ENCODE measurements around the gene C3orf80. TPM values are rescaled to one million over a fixed set of nuclear protein-coding genes. Genes with fewer than 3 reads are reported as not detected.

Gene C3orf80
- total RNA-seq, 1 experiment from 2014 or later = 2.4 TPM

- no peak for TF ChIP-seq ZFX (IDR thresholded peaks at IDR 0.05)
These were observed 2.2 kb downstream of the C3orf80 start (continued) for GRCh38 chr3:160227419-160227818.

GRCh38 chr3:160232014-160232413 is 6.8 kb downstream of the C3orf80 start:
- TF ChIP-seq MAX (IDR thresholded peaks at IDR 0.05) (no peak), CBX3 (IDR thresholded peaks at IDR 0.05; ENCODE audit: low read depth) (no peak), TCF7L2 (IDR thresholded peaks at IDR 0.05; ENCODE audit: borderline replicate concordance, extremely low read depth, insufficient read depth, insufficient read length) (no peak), EZH2 (IDR thresholded peaks at IDR 0.05) (no peak), ELF1 (IDR thresholded peaks at IDR 0.05; ENCODE audit: borderline replicate concordance, low read depth) (no peak), FOSL1 (IDR thresholded peaks at IDR 0.05; ENCODE audit: low read depth) (no peak), ZFX (IDR thresholded peaks at IDR 0.05) (no peak), ATF3 (IDR thresholded peaks at IDR 0.05) (no peak), SIN3A (IDR thresholded peaks at IDR 0.05; ENCODE audit: low read depth) (no peak), POLR2A (IDR thresholded peaks at IDR 0.05; ENCODE audit: borderline replicate concordance, extremely low read depth, insufficient read depth, insufficient read length) (no peak), RAD21 (IDR thresholded peaks at IDR 0.05; ENCODE audit: low read depth) (no peak), ZNF274 (IDR thresholded peaks at IDR 0.05; ENCODE audit: low read depth, low read length) (no peak), CTCF (IDR thresholded peaks at IDR 0.05 in 2 of 3, conservative IDR thresholded peaks at IDR 0.05 in 1 of 3; ENCODE audit: borderline replicate concordance in 1 of 3, insufficient read depth in 1 of 3, low read depth in 2 of 3, low read length in 2 of 3) (no peak)
- DNase-seq (ENCODE audit: low read depth, low spot score) (no peak), ATAC-seq (no peak)
- intact Hi-C loops (cut with micrococcal nuclease) = no loop called here
- no TSS peak for BruUV-seq (replicated peaks)
- Histone ChIP-seq H2AFZ (ENCODE audit: low read depth, low read length, poor library complexity, severe bottlenecking) (no peak overlapping the region), H3K4me2 (ENCODE audit: low read length) (no peak overlapping the region), H3K36me3 (ENCODE audit: control insufficient read depth in 1 of 2, insufficient read depth in 2 of 2, low read length in 2 of 2) (no peaks in the 10 kb centered on the region), H3K79me2 (ENCODE audit: insufficient read depth, low read length) (no peaks in the 10 kb centered on the region), H3K27me3 (ENCODE audit: insufficient read depth, low read length) (no peaks in the 10 kb centered on the region), H3K4me3 (replicated peaks in 1 of 2; ENCODE audit: low read depth in 1 of 2, low read length in 2 of 2) (no peak overlapping the region), H4K20me1 (ENCODE audit: insufficient read depth) (no peaks in the 10 kb centered on the region), H3K9me3 (ENCODE audit: control insufficient read depth in 1 of 2, insufficient read depth in 1 of 2, low read depth in 1 of 2, low read length in 2 of 2) (no peaks in the 10 kb centered on the region), H3K9me2 (ENCODE audit: insufficient read depth) (no peaks in the 10 kb centered on the region), H3K27ac (ENCODE audit: low read depth, low read length) (no peak overlapping the region), H3K4me1 (ENCODE audit: control insufficient read depth in 1 of 2, insufficient read depth in 2 of 2, low read length in 2 of 2) (no peaks in the 10 kb centered on the region), H3K9ac (ENCODE audit: low read length) (no peak overlapping the region)
- POLR2A ChIA-PET = no interaction called here
- CTCF ChIA-PET = no interaction called here
- RAD21 ChIA-PET (ENCODE audit: low non-redundant PET in 1 of 2, low total read pairs in 2 of 2, uncharacterized antibody in 2 of 2, unreplicated experiment in 2 of 2) = no interaction called here

Data from HCT116 (cell line).